Body of pancreas (tissue), 4 donors: ENCODE results near the gene SARS1. TPM values are rescaled to one million over a fixed set of nuclear protein-coding genes. Genes with fewer than 3 reads are reported as not detected.

Experiments used
- ATAC-seq: fragments of 150-250 bp; one replicate; pipeline ENCODE4 v1.9.1; 2016
- DNase-seq, 4 donors: peaks; one replicate each; pipeline ENCODE4 v3.0.0-alpha.2; 2019
- H3K27ac ChIP-seq, 4 donors: fragments of 200-600 bp; sonication (generic); 1 replicate in 3 of 4; 2 replicates in 1 of 4; pipeline versions ENCODE4 v1.5.1 to v1.6.1; 2016 to 2019; ENCODE audit warnings: mild to moderate bottlenecking in 1 of 4, mixed read lengths in 1 of 4, moderate library complexity in 1 of 4
- H3K27me3 ChIP-seq, 2 donors: fragments of 200-600 bp; sonication (generic); one replicate each; pipeline ENCODE4 v1.6.0; 2016; ENCODE audit warnings: mild to moderate bottlenecking in 1 of 2
- H3K36me3 ChIP-seq, 2 donors: fragments of 200-600 bp; sonication (generic); replicated peaks in 1 of 2; 2 replicates each; pipeline ENCODE4 v1.5.1; 2016; ENCODE audit warnings: low read depth in 2 of 2; ENCODE audit not compliant: insufficient read depth in 1 of 2
- H3K4me1 ChIP-seq: fragments of 200-600 bp; sonication (generic); one replicate; pipeline ENCODE4 v1.6.0; 2016
- H3K4me3 ChIP-seq, 2 donors: fragments of 200-600 bp; sonication (generic); 1 replicate in 1 of 2; 2 replicates in 1 of 2; pipeline ENCODE4 v1.5.1; 2016 to 2019
- H3K9me3 ChIP-seq, 3 donors: fragments of 200-600 bp; sonication (generic); 1 replicate in 2 of 3; 2 replicates in 1 of 3; pipeline ENCODE4 v1.5.1; 2016
- POLR2A ChIP-seq, 3 donors: fragments of 450-650 bp; IDR thresholded peaks; one replicate each; pipeline ENCODE4 v1.6.1; 2016; ENCODE audit warnings: antibody characterized with exemption in 3 of 3, mild to moderate bottlenecking in 2 of 3
- WGBS, 2 donors: methylation state at CpG; one replicate each; pipeline ENCODE4 v1.1.5; 2017; 5-methylcytosine and 5-hydroxymethylcytosine counted together
- intact Hi-C: fragments of 100-400 bp; cut with DNase I; formaldehyde crosslinking; loops from one replicate; pipeline ENCODE4 v1.15.1; 2023
- total RNA-seq, 2 donors: library from RNA; depleted of rRNA; stranded (reverse); fragments of >200 nt; gene quantifications; one replicate each; pipeline ENCODE4 v1.1.0, GENCODE V29; 2016
- TF ChIP-seq, protein P1 (sequence below), 7 experiments: fragments of 450-650 bp in 4 of 7; fragments of 200-600 bp in 3 of 7; sonication (generic) in 3 of 7; IDR thresholded peaks; one replicate each; pipeline ENCODE4 v1.5.1; 2016 to 2019; ENCODE audit warnings: antibody characterized with exemption in 7 of 7

SARS1 gene
- total RNA-seq, 2 donors from 2014 or later, result 65.3 to 123 TPM

DNA sequence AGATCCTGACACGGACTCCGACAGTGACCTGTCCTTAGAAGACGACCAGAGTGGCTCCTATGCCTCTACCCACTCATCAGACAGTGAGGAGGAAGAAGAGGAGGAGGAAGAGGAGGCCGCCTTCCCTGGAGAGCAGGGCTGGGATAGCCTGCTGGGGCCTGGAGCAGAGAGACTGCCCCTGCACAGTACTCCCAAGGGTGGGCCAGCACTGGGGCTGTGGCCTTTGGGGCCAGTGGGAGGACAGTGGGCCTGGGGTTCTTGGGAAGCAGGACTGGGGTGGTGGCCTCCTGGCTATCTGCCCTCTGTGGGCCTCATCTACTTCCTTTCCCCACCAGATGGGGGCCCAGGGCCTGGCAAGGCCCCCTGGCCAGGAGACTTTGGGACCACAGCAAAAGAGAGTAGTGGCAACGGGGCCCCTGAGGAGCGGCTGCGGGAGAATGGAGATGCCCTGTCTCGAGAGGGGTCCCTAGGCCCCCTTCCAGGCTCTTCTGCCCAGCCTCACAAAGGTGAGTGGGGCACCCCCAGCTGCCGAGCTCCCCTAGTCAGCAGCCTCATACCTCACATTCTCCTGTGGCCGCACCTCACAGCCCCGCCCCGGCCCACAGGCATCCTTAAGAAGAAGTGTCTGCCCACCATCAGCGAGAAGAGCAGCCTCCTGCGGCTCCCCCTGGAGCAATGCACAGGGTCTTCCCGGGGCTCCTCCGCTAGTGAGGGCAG is 59.3 kb downstream of the SARS1 start:
- Histone ChIP-seq H3K27ac (peak overlapping the region in 2 of 4 donors; percentile 77 to 82), H3K4me1 (peaks cover 40% of the 10 kb centered on the region), H3K9me3 (no peaks in the 10 kb centered on the region), H3K4me3 (no peak overlapping the region), H3K36me3 (no peaks in the 10 kb centered on the region), H3K27me3 (no peaks in the 10 kb centered on the region)
- intact Hi-C loops, result no loop called here
- TF ChIP-seq, protein P1, sequence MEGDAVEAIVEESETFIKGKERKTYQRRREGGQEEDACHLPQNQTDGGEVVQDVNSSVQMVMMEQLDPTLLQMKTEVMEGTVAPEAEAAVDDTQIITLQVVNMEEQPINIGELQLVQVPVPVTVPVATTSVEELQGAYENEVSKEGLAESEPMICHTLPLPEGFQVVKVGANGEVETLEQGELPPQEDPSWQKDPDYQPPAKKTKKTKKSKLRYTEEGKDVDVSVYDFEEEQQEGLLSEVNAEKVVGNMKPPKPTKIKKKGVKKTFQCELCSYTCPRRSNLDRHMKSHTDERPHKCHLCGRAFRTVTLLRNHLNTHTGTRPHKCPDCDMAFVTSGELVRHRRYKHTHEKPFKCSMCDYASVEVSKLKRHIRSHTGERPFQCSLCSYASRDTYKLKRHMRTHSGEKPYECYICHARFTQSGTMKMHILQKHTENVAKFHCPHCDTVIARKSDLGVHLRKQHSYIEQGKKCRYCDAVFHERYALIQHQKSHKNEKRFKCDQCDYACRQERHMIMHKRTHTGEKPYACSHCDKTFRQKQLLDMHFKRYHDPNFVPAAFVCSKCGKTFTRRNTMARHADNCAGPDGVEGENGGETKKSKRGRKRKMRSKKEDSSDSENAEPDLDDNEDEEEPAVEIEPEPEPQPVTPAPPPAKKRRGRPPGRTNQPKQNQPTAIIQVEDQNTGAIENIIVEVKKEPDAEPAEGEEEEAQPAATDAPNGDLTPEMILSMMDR (IDR thresholded peaks at IDR 0.05), result no peak
- no peak for TF ChIP-seq POLR2A (IDR thresholded peaks at IDR 0.05)
- DNase-seq (peak in 1 of 4 donors; percentile 13), ATAC-seq (no peak)
- WGBS, 2 donors, result 84 to 86% methylated on average over 4 to 13 of the region's 16 CpGs

DNA sequence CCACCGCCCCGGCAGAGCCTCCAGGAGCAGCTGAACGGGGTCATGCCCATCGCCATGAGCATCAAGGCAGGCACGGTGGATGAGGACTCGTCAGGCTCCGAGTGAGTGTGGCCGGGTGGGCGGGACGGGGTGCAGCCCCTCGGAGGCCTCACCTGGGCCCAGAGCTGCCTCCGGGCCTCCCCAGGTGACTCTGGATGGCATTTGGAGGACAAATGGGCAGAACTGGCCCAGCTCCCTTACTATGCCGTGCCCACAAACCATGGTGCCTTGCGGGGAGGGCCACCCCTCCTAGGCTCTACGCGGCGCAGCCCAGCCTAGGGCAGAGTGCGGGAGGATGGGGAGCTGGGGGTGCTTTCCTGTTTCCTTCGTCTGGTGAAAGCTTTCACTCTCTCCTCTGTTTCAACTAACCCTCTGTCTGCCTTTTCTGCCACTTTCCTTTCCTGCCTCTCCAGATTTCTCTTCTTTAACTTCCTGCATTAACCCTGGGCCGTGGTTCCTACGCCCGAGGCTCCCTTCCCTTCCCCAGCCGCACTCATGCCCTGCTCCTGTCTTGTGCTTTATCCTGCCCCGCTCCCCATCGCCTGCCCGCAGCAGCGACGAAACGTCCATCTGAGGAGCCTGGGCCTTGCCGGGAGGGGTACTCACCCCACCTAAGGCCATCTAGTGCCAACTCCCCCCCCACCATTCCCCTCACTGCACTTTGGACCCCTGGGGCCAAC is 60.0 kb downstream of the SARS1 start:
- 76 to 82% methylated on average over 19 to 28 of the region's 30 CpGs for WGBS, 2 donors
- DNase-seq, result peak in 1 of 4 donors; percentile 10

DNA sequence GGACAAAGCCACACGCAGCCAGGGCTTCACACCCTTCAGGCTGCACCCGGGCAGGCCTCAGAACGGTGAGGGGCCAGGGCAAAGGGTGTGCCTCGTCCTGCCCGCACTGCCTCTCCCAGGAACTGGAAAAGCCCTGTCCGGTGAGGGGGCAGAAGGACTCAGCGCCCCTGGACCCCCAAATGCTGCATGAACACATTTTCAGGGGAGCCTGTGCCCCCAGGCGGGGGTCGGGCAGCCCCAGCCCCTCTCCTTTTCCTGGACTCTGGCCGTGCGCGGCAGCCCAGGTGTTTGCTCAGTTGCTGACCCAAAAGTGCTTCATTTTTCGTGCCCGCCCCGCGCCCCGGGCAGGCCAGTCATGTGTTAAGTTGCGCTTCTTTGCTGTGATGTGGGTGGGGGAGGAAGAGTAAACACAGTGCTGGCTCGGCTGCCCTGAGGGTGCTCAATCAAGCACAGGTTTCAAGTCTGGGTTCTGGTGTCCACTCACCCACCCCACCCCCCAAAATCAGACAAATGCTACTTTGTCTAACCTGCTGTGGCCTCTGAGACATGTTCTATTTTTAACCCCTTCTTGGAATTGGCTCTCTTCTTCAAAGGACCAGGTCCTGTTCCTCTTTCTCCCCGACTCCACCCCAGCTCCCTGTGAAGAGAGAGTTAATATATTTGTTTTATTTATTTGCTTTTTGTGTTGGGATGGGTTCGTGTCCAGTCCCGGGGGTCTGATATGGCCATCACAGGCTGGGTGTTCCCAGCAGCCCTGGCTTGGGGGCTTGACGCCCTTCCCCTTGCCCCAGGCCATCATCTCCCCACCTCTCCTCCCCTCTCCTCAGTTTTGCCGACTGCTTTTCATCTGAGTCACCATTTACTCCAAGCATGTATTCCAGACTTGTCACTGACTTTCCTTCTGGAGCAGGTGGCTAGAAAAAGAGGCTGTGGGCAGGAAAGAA is 61.1 kb downstream of the SARS1 start:
- Histone ChIP-seq H3K36me3 (no peaks in the 10 kb centered on the region), H3K4me1 (peaks cover 40% of the 10 kb centered on the region), H3K9me3 (no peaks in the 10 kb centered on the region), H3K27ac (peak overlapping the region in 3 of 4 donors; percentile 68 to 82 (median 77)), H3K27me3 (no peaks in the 10 kb centered on the region), H3K4me3 (no peak overlapping the region)
- DNase-seq (peak; percentile 53 to 92 (median 74)), ATAC-seq (peak; percentile 84)
- 14 to 17% methylated on average over 14 to 24 of the region's 24 CpGs for WGBS, 2 donors
- intact Hi-C loops, result loop anchor here (5.0 kb wide), 1 partner anchor 127 kb away; no protein-coding TSS in a partner anchor
- peak in 2 of 3 donors; percentile 29 to 45 for TF ChIP-seq POLR2A (IDR thresholded peaks at IDR 0.05)
- TF ChIP-seq, protein P1 (IDR thresholded peaks at IDR 0.05), result no peak

More for the DNA sequence above, 60.0 kb downstream of the SARS1 start:
- no peaks in the 10 kb centered on the region for H3K36me3 ChIP-seq
- peaks cover 40% of the 10 kb centered on the region for H3K4me1 ChIP-seq
- peak overlapping the region in 2 of 4 donors; percentile 77 to 82 for H3K27ac ChIP-seq
- H3K4me3 ChIP-seq, result no peak overlapping the region
- ATAC-seq, result no peak
- no peaks in the 10 kb centered on the region for H3K9me3 ChIP-seq
- intact Hi-C loops, result no loop called here
- TF ChIP-seq POLR2A (IDR thresholded peaks at IDR 0.05), result no peak
- TF ChIP-seq, protein P1 (IDR thresholded peaks at IDR 0.05), result no peak
- H3K27me3 ChIP-seq, result no peaks in the 10 kb centered on the region

DNA sequence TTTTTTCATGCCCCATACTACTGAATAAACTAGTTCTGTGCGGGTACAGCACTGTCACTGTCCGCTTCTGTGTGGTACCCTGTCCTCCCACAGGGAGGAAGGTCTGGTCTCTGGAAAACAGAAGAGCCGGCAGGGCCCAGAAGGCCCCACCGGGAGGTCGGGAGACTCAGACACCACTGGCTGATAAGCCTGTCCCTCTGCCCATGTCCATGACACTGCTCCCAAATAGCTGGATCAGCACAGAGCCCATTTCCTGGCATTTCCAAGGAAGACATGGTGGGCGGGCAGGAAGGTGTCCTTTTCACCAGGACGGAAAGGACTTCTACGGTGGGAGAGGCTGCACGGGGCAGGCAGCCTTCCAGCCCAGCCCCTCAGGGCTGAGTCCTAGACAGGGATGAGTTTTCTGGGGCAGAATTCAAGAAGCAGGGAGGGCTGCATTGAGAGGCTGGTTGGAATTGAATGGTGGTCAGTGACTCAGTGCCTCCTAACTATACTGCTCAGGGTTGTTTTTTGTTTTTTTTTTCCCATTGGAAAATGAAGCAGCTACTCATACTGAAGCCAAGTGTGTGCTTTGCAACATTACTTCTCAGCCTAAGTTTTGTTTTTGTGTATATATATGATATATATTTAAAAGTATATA is 62.1 kb downstream of the SARS1 start:
- Histone ChIP-seq H3K27me3 (no peaks in the 10 kb centered on the region), H3K36me3 (no peaks in the 10 kb centered on the region), H3K4me3 (no peak overlapping the region), H3K4me1 (peaks cover 40% of the 10 kb centered on the region), H3K27ac (peak overlapping the region in 2 of 4 donors; percentile 18 to 82), H3K9me3 (no peaks in the 10 kb centered on the region)
- TF ChIP-seq POLR2A (IDR thresholded peaks at IDR 0.05), result no peak
- TF ChIP-seq, protein P1 (IDR thresholded peaks at IDR 0.05), result no peak
- intact Hi-C loops, result loop anchor here (5.0 kb wide), 1 partner anchor 126 kb away; no protein-coding TSS in a partner anchor
- ATAC-seq (no peak), DNase-seq (peak in 1 of 4 donors; percentile 2)
- 71 to 80% methylated on average over 2 to 9 of the region's 9 CpGs for WGBS, 2 donors
